Sigmoid colon (tissue), 7 donors: ENCODE data around the gene CILP2. TPM values are rescaled to one million over a fixed set of nuclear protein-coding genes. Genes with fewer than 3 reads are reported as not detected.

Source experiments
- DNase-seq: peaks from one replicate; pipeline ENCODE4 v3.0.0-alpha.2; 2019
- H3K27ac ChIP-seq, 4 donors: fragments of 200-600 bp; sonication (generic); one replicate each; pipeline ENCODE4 v1.5.1; 2016 to 2019; ENCODE audit warnings: mild to moderate bottlenecking in 1 of 4
- H3K27me3 ChIP-seq, 3 donors: fragments of 200-600 bp; sonication (generic); one replicate each; pipeline ENCODE4 v1.5.1; 2019; ENCODE audit warnings: mild to moderate bottlenecking in 1 of 3
- H3K36me3 ChIP-seq, 4 donors: fragments of 200-600 bp; sonication (generic); one replicate each; pipeline ENCODE4 v1.5.1; 2016 to 2019
- H3K4me1 ChIP-seq, 4 donors: fragments of 200-600 bp; sonication (generic); one replicate each; pipeline ENCODE4 v1.5.1; 2017 to 2019
- H3K4me3 ChIP-seq, 4 donors: fragments of 200-600 bp; sonication (generic); one replicate each; pipeline ENCODE4 v1.5.1; 2017 to 2019; ENCODE audit warnings: mild to moderate bottlenecking in 2 of 4, moderate library complexity in 1 of 4
- H3K9me3 ChIP-seq, 4 donors: fragments of 200-600 bp in 3 of 4; sonication (generic) in 3 of 4; one replicate each; pipeline versions ENCODE4 v1.5.1 to v1.6.1; 2013 to 2019
- CTCF ChIP-seq, 4 experiments: fragments of 450-650 bp in 3 of 4; fragments of 200-600 bp in 1 of 4; IDR thresholded peaks; one replicate each; pipeline ENCODE4 v1.5.1; 2016 to 2019; ENCODE audit warnings: antibody characterized with exemption in 4 of 4, mild to moderate bottlenecking in 3 of 4, moderate library complexity in 2 of 4
- EP300 ChIP-seq, 4 donors: sonication (generic); formaldehyde crosslinking; IDR thresholded peaks; one replicate each; pipeline ENCODE4 v1.6.1; 2017; ENCODE audit warnings: antibody characterized with exemption in 4 of 4
- POLR2A ChIP-seq, 2 donors: fragments of 450-650 bp; IDR thresholded peaks; one replicate each; pipeline ENCODE4 v1.6.1; 2016; ENCODE audit warnings: antibody characterized with exemption in 2 of 2, mild to moderate bottlenecking in 2 of 2, moderate library complexity in 2 of 2
- POLR2AphosphoS5 ChIP-seq, 4 donors: sonication (generic); formaldehyde crosslinking; IDR thresholded peaks; one replicate each; pipeline ENCODE4 v1.6.1; 2017; ENCODE audit warnings: antibody characterized with exemption in 4 of 4
- WGBS, 2 donors: extraction: QIAGEN DNeasy Blood & Tissue Kit; methylation state at CpG; one replicate each; pipeline ENCODE4 v1.1.7; 2013; 5-methylcytosine and 5-hydroxymethylcytosine counted together
- intact Hi-C: fragments of 100-400 bp; cut with DNase I; formaldehyde crosslinking; loops from one replicate; pipeline ENCODE4 v1.15.1; 2023
- polyA plus RNA-seq, 3 donors: library from polyadenylated mRNA; stranded (reverse); fragments of 200-250 nt; gene quantifications; one replicate each; pipeline ENCODE4 v1.2.3, GENCODE V29; 2013
- total RNA-seq, 4 donors: library from RNA; depleted of rRNA; stranded (reverse); fragments of >200 nt; gene quantifications; one replicate each; pipeline ENCODE4 v1.1.0, GENCODE V29; 2016
- donor health status: healthy with polysubstance abuse.
- donor health status: Bipolar disorder and iron deficiency.
- donor health status: healthy.

CILP2 gene
- total and polyA plus RNA-seq, 7 donors = 0.16 to 0.29 TPM; not detected in 5

GRCh38 chr19:19544257-19544953, 6.3 kb downstream of the CILP2 start:
- Histone ChIP-seq H3K4me1 (peaks cover 0 to 20% (median 17%) of the 10 kb centered on the region in 4 donors), H3K27ac (no peak overlapping the region), H3K27me3 (peaks cover 38 to 97% (median 68%) of the 10 kb centered on the region in 3 donors), H3K36me3 (no peaks in the 10 kb centered on the region), H3K9me3 (no peaks in the 10 kb centered on the region), H3K4me3 (no peak overlapping the region)
- DNase-seq = no peak
- 90 to 94% methylated on average over 75 of the region's 75 CpGs for WGBS, 2 donors
- intact Hi-C loops = no loop called here
- TF ChIP-seq POLR2A (IDR thresholded peaks at IDR 0.05) (no peak), POLR2AphosphoS5 (IDR thresholded peaks at IDR 0.05) (no peak), EP300 (IDR thresholded peaks at IDR 0.05) (no peak), CTCF (IDR thresholded peaks at IDR 0.05) (no peak)

- 87 to 94% methylated on average over 53 of the region's 53 CpGs for WGBS, 2 donors
- Histone ChIP-seq H3K27me3 (peaks cover 34 to 97% (median 66%) of the 10 kb centered on the region in 3 donors), H3K4me1 (peaks cover 0 to 17% (median 15%) of the 10 kb centered on the region in 4 donors), H3K4me3 (no peak overlapping the region), H3K36me3 (no peaks in the 10 kb centered on the region), H3K9me3 (no peaks in the 10 kb centered on the region), H3K27ac (no peak overlapping the region)
- no peak for TF ChIP-seq EP300 (IDR thresholded peaks at IDR 0.05)
- no peak for TF ChIP-seq POLR2A (IDR thresholded peaks at IDR 0.05)
- no peak for TF ChIP-seq CTCF (IDR thresholded peaks at IDR 0.05)
- no peak for TF ChIP-seq POLR2AphosphoS5 (IDR thresholded peaks at IDR 0.05)
- intact Hi-C loops = no loop called here
- no peak for DNase-seq
These were observed 7.0 kb downstream of the CILP2 start for GRCh38 chr19:19544954-19545591.

GRCh38 chr19:19545707-19546106, 7.6 kb downstream of the CILP2 start:
- Histone ChIP-seq H3K27ac (no peak overlapping the region), H3K27me3 (peaks cover 27 to 97% (median 59%) of the 10 kb centered on the region in 3 donors), H3K4me3 (no peak overlapping the region), H3K9me3 (no peaks in the 10 kb centered on the region), H3K4me1 (peaks cover 0 to 10% (median 9%) of the 10 kb centered on the region in 4 donors), H3K36me3 (no peaks in the 10 kb centered on the region)
- 94% methylated on average over 23 of the region's 23 CpGs for WGBS, 2 donors
- TF ChIP-seq POLR2AphosphoS5 (IDR thresholded peaks at IDR 0.05) (no peak), EP300 (IDR thresholded peaks at IDR 0.05) (no peak), POLR2A (IDR thresholded peaks at IDR 0.05) (no peak), CTCF (IDR thresholded peaks at IDR 0.05) (no peak)
- intact Hi-C loops = no loop called here
- DNase-seq = no peak

GRCh38 chr19:19546751-19547162, 8.7 kb downstream of the CILP2 start:
- 19 to 62% methylated on average over 19 of the region's 19 CpGs for WGBS, 2 donors
- Histone ChIP-seq H3K36me3 (no peaks in the 10 kb centered on the region), H3K4me1 (no peaks in the 10 kb centered on the region), H3K27me3 (peaks cover 17 to 90% (median 49%) of the 10 kb centered on the region in 3 donors), H3K9me3 (no peaks in the 10 kb centered on the region), H3K4me3 (no peak overlapping the region), H3K27ac (no peak overlapping the region)
- TF ChIP-seq EP300 (IDR thresholded peaks at IDR 0.05) = no peak
- TF ChIP-seq CTCF (IDR thresholded peaks at IDR 0.05) = no peak
- no peak for TF ChIP-seq POLR2A (IDR thresholded peaks at IDR 0.05)
- TF ChIP-seq POLR2AphosphoS5 (IDR thresholded peaks at IDR 0.05) = no peak
- DNase-seq = no peak
- intact Hi-C loops = no loop called here
